HCT116 (cell line): ENCODE data around the gene LTB.

Experiments
- EGR1 ChIP-seq: IDR thresholded peaks from 2 replicates; pipeline ENCODE4 v1.6.1; 2012; ENCODE audit warnings: low read depth
- POLR2A ChIP-seq: IDR thresholded peaks from 2 replicates; pipeline ENCODE4 v1.7.0; 2011; ENCODE audit warnings: borderline replicate concordance; ENCODE audit not compliant: insufficient read depth, insufficient read length; ENCODE audit errors: extremely low read depth
- POLR2AphosphoS5 ChIP-seq: IDR thresholded peaks from 2 replicates; pipeline ENCODE4 v1.6.1; 2011; ENCODE audit warnings: mild to moderate bottlenecking, low read depth, low read length, moderate library complexity
- RAD21 ChIP-seq: IDR thresholded peaks from 2 replicates; pipeline ENCODE4 v1.6.1; 2012; ENCODE audit warnings: low read depth, mild to moderate bottlenecking
- YY1 ChIP-seq: IDR thresholded peaks from 2 replicates; pipeline ENCODE4 v1.6.1; 2011; ENCODE audit warnings: low read length, low read depth, moderate library complexity, mild to moderate bottlenecking; ENCODE audit not compliant: insufficient replicate concordance; ENCODE audit errors: extremely low read depth
- ZFX ChIP-seq: fragments of 450-650 bp; IDR thresholded peaks from 2 replicates; pipeline ENCODE4 v1.6.1; 2017
- TF ChIP-seq, protein P1 (sequence below), 3 experiments: fragments of 200-600 bp in 1 of 3; sonication (generic) in 1 of 3; IDR thresholded peaks in 2 of 3; conservative IDR thresholded peaks in 1 of 3; 2 replicates each; pipeline ENCODE4 v1.5.1; 2012 to 2017; ENCODE audit warnings: low read depth in 2 of 3, low read length in 2 of 3, antibody characterized with exemption in 1 of 3, borderline replicate concordance in 1 of 3, control low read depth in 1 of 3, mild to moderate bottlenecking in 1 of 3, mixed read lengths in 1 of 3, mixed run types in 1 of 3, moderate library complexity in 1 of 3; ENCODE audit not compliant: insufficient read depth in 1 of 3
- TF ChIP-seq, protein P2 (sequence below): IDR thresholded peaks from 2 replicates; pipeline ENCODE4 v1.6.1; 2012; ENCODE audit warnings: low read depth

DNA sequence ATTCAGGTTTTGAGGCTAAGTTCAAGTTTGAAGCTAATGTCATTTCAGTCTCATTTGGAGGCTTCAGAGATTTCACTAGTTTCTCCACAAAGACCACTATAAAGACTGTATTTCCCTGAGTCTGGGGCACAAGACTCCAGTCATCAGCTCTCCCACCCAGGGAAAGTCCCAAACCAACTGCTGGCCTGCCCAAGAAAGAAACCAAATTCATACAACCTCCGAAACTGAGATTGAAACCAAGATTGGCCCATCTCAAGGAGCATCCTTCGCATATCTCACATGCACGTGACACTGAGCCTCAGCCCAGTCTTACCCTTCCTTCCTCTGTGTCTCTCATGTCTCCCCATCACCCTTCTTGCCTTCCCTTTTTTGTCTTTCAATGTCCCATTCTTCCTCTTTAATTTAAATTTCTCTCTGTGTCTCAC is 13.7 kb downstream of the LTB start:
- TF ChIP-seq, protein P1, sequence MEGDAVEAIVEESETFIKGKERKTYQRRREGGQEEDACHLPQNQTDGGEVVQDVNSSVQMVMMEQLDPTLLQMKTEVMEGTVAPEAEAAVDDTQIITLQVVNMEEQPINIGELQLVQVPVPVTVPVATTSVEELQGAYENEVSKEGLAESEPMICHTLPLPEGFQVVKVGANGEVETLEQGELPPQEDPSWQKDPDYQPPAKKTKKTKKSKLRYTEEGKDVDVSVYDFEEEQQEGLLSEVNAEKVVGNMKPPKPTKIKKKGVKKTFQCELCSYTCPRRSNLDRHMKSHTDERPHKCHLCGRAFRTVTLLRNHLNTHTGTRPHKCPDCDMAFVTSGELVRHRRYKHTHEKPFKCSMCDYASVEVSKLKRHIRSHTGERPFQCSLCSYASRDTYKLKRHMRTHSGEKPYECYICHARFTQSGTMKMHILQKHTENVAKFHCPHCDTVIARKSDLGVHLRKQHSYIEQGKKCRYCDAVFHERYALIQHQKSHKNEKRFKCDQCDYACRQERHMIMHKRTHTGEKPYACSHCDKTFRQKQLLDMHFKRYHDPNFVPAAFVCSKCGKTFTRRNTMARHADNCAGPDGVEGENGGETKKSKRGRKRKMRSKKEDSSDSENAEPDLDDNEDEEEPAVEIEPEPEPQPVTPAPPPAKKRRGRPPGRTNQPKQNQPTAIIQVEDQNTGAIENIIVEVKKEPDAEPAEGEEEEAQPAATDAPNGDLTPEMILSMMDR (IDR thresholded peaks at IDR 0.05 in 2 of 3, conservative IDR thresholded peaks at IDR 0.05 in 1 of 3; ENCODE audit: borderline replicate concordance in 1 of 3, insufficient read depth in 1 of 3, low read depth in 2 of 3, low read length in 2 of 3), result no peak
- TF ChIP-seq, protein P2, sequence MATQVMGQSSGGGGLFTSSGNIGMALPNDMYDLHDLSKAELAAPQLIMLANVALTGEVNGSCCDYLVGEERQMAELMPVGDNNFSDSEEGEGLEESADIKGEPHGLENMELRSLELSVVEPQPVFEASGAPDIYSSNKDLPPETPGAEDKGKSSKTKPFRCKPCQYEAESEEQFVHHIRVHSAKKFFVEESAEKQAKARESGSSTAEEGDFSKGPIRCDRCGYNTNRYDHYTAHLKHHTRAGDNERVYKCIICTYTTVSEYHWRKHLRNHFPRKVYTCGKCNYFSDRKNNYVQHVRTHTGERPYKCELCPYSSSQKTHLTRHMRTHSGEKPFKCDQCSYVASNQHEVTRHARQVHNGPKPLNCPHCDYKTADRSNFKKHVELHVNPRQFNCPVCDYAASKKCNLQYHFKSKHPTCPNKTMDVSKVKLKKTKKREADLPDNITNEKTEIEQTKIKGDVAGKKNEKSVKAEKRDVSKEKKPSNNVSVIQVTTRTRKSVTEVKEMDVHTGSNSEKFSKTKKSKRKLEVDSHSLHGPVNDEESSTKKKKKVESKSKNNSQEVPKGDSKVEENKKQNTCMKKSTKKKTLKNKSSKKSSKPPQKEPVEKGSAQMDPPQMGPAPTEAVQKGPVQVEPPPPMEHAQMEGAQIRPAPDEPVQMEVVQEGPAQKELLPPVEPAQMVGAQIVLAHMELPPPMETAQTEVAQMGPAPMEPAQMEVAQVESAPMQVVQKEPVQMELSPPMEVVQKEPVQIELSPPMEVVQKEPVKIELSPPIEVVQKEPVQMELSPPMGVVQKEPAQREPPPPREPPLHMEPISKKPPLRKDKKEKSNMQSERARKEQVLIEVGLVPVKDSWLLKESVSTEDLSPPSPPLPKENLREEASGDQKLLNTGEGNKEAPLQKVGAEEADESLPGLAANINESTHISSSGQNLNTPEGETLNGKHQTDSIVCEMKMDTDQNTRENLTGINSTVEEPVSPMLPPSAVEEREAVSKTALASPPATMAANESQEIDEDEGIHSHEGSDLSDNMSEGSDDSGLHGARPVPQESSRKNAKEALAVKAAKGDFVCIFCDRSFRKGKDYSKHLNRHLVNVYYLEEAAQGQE, result no peak
- TF ChIP-seq EGR1, result no peak
- no peak for TF ChIP-seq POLR2AphosphoS5
- TF ChIP-seq ZFX, result no peak
- no peak for TF ChIP-seq POLR2A
- no peak for TF ChIP-seq RAD21
- TF ChIP-seq YY1, result no peak
